Left ventricle myocardium superior (tissue), 1 donor: ENCODE measurements around the gene ITGB2. TPM values are rescaled to one million over a fixed set of nuclear protein-coding genes. Genes with fewer than 3 reads are reported as not detected.
"Not testable (repeated sequence)": the region's sequence is repeated elsewhere in the genome, so short reads cannot be mapped to it uniquely, and the experiment has no call there.

Experiments
- ATAC-seq: fragments of 200-7000 bp; cut with Tn5 transposase; one replicate; pipeline ENCODE4 v1.9.1; 2020; ENCODE audit warnings: mild to moderate bottlenecking, moderate library complexity
- DNase-seq: peaks from one replicate; pipeline ENCODE4 v3.0.0-alpha.2; 2020
- intact Hi-C: fragments of 100-400 bp; cut with micrococcal nuclease; formaldehyde crosslinking; loops from one replicate; pipeline ENCODE4 v1.11.0; 2022
- total RNA-seq: library from RNA; stranded (reverse); fragmentation: NEBNext Ultra II Directional; extraction: Animal tissue kit (Norgen Biotek cat#: 25700); gene quantifications from one replicate; pipeline ENCODE4 v1.2.1, GENCODE V29; 2021
- donor health status: DM: no; HTN: yes; CAD: no; lungs with severe emphysema.

ITGB2 gene
- total RNA-seq, 1 donor from 2014 or later, result 26.5 TPM

GRCh38 chr21:44891631-44892031, 29.1 kb downstream of the ITGB2 start:
- intact Hi-C loops, result no loop called here
- peak; percentile 23 for DNase-seq

GRCh38 chr21:44890961-44891541, 29.6 kb downstream of the ITGB2 start:
- peak; percentile 23 for DNase-seq
- intact Hi-C loops, result no loop called here

More at GRCh38 chr21:44891631-44892031, 29.1 kb downstream of the ITGB2 start:
- ATAC-seq, result no peak

GRCh38 chr21:44890338-44890931, 30.3 kb downstream of the ITGB2 start:
- ATAC-seq, result no peak
- intact Hi-C loops, result no loop called here
- DNase-seq, result peak; percentile 29

More at GRCh38 chr21:44890961-44891541, 29.6 kb downstream of the ITGB2 start:
- no peak for ATAC-seq

- no peak for ATAC-seq
- peak; percentile 24 for DNase-seq
- intact Hi-C loops, result no loop called here
Measured at GRCh38 chr21:44889625-44890337, 30.9 kb downstream of the ITGB2 start.

GRCh38 chr21:44888581-44889550, 31.8 kb downstream of the ITGB2 start:
- no peak for ATAC-seq
- intact Hi-C loops, result no loop called here
- DNase-seq, result peak; percentile 30

- peak; percentile 31 for DNase-seq
- peak; percentile 17 for ATAC-seq
- intact Hi-C loops, result no loop called here
Measured at GRCh38 chr21:44887807-44888580, 32.7 kb downstream of the ITGB2 start.

GRCh38 chr21:44887126-44887806, 33.4 kb downstream of the ITGB2 start:
- DNase-seq (peak; percentile 14), ATAC-seq (no peak)
- intact Hi-C loops, result no loop called here

GRCh38 chr21:44886113-44887075, 34.3 kb downstream of the ITGB2 start:
- intact Hi-C loops, result no loop called here

GRCh38 chr21:44885615-44886014, 35.1 kb downstream of the ITGB2 start:
- DNase-seq, result peak; percentile 12
- no peak for ATAC-seq
- intact Hi-C loops, result no loop called here

More at GRCh38 chr21:44886113-44887075, 34.3 kb downstream of the ITGB2 start:
- DNase-seq (peak; percentile 21), ATAC-seq (no peak)

- intact Hi-C loops, result no loop called here
- ATAC-seq (no peak), DNase-seq (peak; percentile 24)
Measured at GRCh38 chr21:44884097-44884496, 36.6 kb downstream of the ITGB2 start.

- DNase-seq (no peak), ATAC-seq (no peak)
- intact Hi-C loops, result no loop called here
Measured at GRCh38 chr21:44883250-44883649, 37.4 kb downstream of the ITGB2 start.

- intact Hi-C loops, result no loop called here
- ATAC-seq (no peak), DNase-seq (peak; percentile 15)
Measured at GRCh38 chr21:44881198-44881872, 39.4 kb downstream of the ITGB2 start.

GRCh38 chr21:44880405-44881197, 40.1 kb downstream of the ITGB2 start:
- ATAC-seq (peak; percentile 46), DNase-seq (no peak)
- intact Hi-C loops, result no loop called here

GRCh38 chr21:44879238-44879637, 41.5 kb downstream of the ITGB2 start:
- ATAC-seq, result not testable (repeated sequence)
- intact Hi-C loops, result loop anchor here (10.0 kb wide), 1 partner anchor 84 kb away; no protein-coding TSS in a partner anchor
- DNase-seq, result peak; percentile 16
